Stomach (tissue), 4 donors: Measurements from ENCODE around the gene LILRA2.

Experiments
- CTCF ChIP-seq, 7 experiments: fragments of 450-650 bp in 4 of 7; fragments of 200-600 bp in 3 of 7; sonication (generic) in 3 of 7; IDR thresholded peaks; one replicate each; pipeline ENCODE4 v1.5.1; 2016 to 2019; ENCODE audit warnings: antibody characterized with exemption in 7 of 7, control low read depth in 2 of 7, mild to moderate bottlenecking in 1 of 7
- POLR2A ChIP-seq, 4 donors: fragments of 450-650 bp; IDR thresholded peaks; one replicate each; pipeline ENCODE4 v1.6.1; 2016; ENCODE audit warnings: antibody characterized with exemption in 4 of 4, control low read depth in 2 of 4, mild to moderate bottlenecking in 1 of 4, moderate library complexity in 1 of 4

- TF ChIP-seq POLR2A (IDR thresholded peaks at IDR 0.05) (no peak), CTCF (IDR thresholded peaks at IDR 0.05) (no peak)
Observed at GRCh38 chr19:54573330-54573872, at the start of gene LILRA2.
